Stimulated activated effector memory CD8-positive, alpha-beta T cell treated with anti-CD3 and anti-CD28 coated beads, Interleukin-12 subunit alpha, Interleukin-12 subunit beta, amount 100 ng/mL, for 72 hours (primary cell): ENCODE results near the gene SLC17A7.
"Not testable (repeated sequence)": the region's sequence is repeated elsewhere in the genome, so short reads cannot be mapped to it uniquely, and the experiment has no call there.

Source experiments
- ATAC-seq: fragments of 150-1000 bp; cut with Tn5 transposase; 2 replicates; pipeline ENCODE4 v1.10.0; 2021
- DNase-seq, 2 donors: peaks; one replicate each; pipeline ENCODE4 v3.0.0; 2021 to 2022; ENCODE audit warnings: low spot score in 2 of 2
- H3K27ac Mint-ChIP-seq: one replicate; pipeline ENCODE4 v1.8.0; 2022; ENCODE audit warnings: mild to moderate bottlenecking, mixed read lengths
- H3K36me3 Mint-ChIP-seq: one replicate; pipeline ENCODE4 v1.8.0; 2022; ENCODE audit warnings: mild to moderate bottlenecking, mixed read lengths
- H3K4me1 Mint-ChIP-seq: one replicate; pipeline ENCODE4 v1.8.0; 2022; ENCODE audit warnings: mixed read lengths
- H3K4me3 Mint-ChIP-seq: one replicate; pipeline ENCODE4 v1.8.0; 2022; ENCODE audit warnings: mild to moderate bottlenecking, mixed read lengths
- H3K9me3 Mint-ChIP-seq: one replicate; pipeline ENCODE4 v1.8.0; 2022; ENCODE audit warnings: mixed read lengths

Gene SLC17A7

GRCh38 chr19:49475191-49475917 is 34.0 kb upstream of the SLC17A7 start:
- Mint-ChIP-seq H3K27ac (peak overlapping the region; percentile 96), H3K36me3 (peaks cover 66% of the 10 kb centered on the region), H3K4me1 (peaks cover 50% of the 10 kb centered on the region), H3K9me3 (no peaks in the 10 kb centered on the region), H3K4me3 (peak overlapping the region; percentile 88)
- DNase-seq (no peak), ATAC-seq (no peak)

DNA sequence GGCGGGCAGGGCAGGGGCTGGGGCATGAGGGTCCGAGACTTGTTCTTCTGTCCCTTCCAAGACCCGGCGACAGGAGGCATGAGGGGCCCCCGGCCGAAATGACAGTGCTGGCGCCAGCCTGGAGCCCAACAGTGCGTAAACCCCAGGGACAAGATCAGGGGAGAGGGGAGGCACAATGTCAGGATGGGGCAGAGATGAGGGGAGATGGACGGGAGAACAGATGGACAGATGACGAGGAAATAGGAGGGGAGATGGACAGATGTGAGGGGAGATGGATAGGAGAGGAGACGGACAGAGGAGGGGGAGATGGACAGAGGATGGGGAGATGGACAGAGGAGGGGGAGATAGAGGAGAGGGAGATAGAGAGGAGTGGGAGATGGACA is 33.2 kb upstream of the SLC17A7 start:
- peaks cover 56% of the 10 kb centered on the region for H3K4me1 Mint-ChIP-seq
- no peak for DNase-seq

DNA sequence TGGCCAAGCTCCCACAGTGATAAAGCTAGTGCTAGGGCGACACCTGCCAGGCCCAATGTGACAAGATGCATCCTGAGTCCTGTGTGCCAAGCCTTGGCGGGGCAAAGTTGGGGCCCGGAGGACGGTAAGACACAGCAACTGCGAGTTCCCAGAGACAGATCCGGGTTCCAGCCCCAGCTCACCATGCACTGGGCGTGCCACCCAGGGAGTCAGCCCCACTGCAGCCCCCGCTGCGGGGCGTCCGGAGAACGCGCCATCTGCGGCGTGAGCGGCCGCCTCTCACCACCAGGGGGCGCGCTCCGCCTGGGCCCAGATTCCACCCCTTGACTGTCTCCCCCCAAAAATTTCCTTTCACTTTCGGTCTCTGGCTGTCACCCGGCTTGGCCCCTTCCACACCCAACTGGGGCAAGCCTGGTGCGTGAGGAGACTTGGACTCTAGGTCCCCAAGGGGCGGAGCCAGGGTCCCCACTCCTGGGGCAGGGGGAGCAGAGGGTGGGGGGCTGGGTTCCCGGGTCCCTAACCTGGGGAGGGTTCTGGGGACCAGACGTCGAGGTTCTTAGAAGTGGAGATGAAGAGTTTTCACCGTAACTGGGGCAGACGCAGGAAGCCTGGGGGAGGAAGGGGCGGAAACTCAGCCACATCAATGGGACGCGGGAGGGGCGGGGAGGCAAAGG is 32.7 kb upstream of the SLC17A7 start, which contains the start of gene FLT3LG:
TSS of gene FLT3LG (plus strand) at position 348 of the 674 bp plus-strand sequence. CDS start 425 bp downstream, outside the sequence.
- H3K9me3 Mint-ChIP-seq: no peaks in the 10 kb centered on the region
- peak; percentile 93 to 96 for DNase-seq
- peak within 1 kb of the TSS; percentile 96 for H3K27ac Mint-ChIP-seq
- H3K4me1 Mint-ChIP-seq: peaks cover 61% of the 10 kb centered on the region
- peak within 1 kb of the TSS; percentile 88 for H3K4me3 Mint-ChIP-seq
- ATAC-seq: peak; percentile 71
- peaks cover 63% of the 10 kb centered on the region for H3K36me3 Mint-ChIP-seq

More for the DNA sequence above, 33.2 kb upstream of the SLC17A7 start:
- H3K4me3 Mint-ChIP-seq: peak overlapping the region; percentile 88
- peak overlapping the region; percentile 96 for H3K27ac Mint-ChIP-seq
- H3K9me3 Mint-ChIP-seq: no peaks in the 10 kb centered on the region
- peaks cover 64% of the 10 kb centered on the region for H3K36me3 Mint-ChIP-seq
- no peak for ATAC-seq

GRCh38 chr19:49473501-49473867 is 32.2 kb upstream of the SLC17A7 start:
- Mint-ChIP-seq H3K4me1 (peaks cover 66% of the 10 kb centered on the region), H3K4me3 (peak overlapping the region; percentile 88)
- not testable (repeated sequence) for H3K9me3 Mint-ChIP-seq

DNA sequence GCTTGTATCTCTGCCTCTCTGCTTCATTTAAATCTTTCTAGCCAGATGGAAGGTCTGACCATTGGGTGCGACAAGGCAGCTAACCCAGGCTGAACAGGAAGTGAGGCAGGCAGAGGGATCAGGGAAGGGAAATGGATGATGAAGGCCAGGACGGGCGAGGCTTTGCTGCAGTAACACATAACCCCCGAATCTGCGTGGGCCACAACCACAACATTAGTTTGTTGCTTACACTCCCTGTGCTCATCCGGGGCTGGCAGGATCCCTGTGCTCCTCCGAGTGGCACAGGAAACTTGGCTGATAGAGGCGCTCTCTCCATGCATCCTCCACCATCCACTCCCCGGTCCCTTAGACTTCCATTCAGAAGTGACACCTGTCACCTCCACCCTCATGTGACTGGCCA is 31.6 kb upstream of the SLC17A7 start:
- peaks cover 61% of the 10 kb centered on the region for H3K36me3 Mint-ChIP-seq
- H3K4me3 Mint-ChIP-seq: peak overlapping the region; percentile 88
- H3K9me3 Mint-ChIP-seq: no peaks in the 10 kb centered on the region
- peak overlapping the region; percentile 96 for H3K27ac Mint-ChIP-seq
- DNase-seq: no peak
- ATAC-seq: no peak
- peaks cover 69% of the 10 kb centered on the region for H3K4me1 Mint-ChIP-seq

More at GRCh38 chr19:49473501-49473867, 32.2 kb upstream of the SLC17A7 start:
- not testable (repeated sequence) for ATAC-seq, DNase-seq
- Mint-ChIP-seq H3K36me3 (peaks cover 63% of the 10 kb centered on the region), H3K27ac (peak overlapping the region; percentile 96)

GRCh38 chr19:49470615-49470978 is 29.3 kb upstream of the SLC17A7 start:
- ATAC-seq (no peak), DNase-seq (no peak)
- Mint-ChIP-seq H3K4me3 (peak overlapping the region; percentile 72), H3K9me3 (no peaks in the 10 kb centered on the region), H3K27ac (peak overlapping the region; percentile 91), H3K4me1 (peaks cover 58% of the 10 kb centered on the region), H3K36me3 (peaks cover 38% of the 10 kb centered on the region)

DNA sequence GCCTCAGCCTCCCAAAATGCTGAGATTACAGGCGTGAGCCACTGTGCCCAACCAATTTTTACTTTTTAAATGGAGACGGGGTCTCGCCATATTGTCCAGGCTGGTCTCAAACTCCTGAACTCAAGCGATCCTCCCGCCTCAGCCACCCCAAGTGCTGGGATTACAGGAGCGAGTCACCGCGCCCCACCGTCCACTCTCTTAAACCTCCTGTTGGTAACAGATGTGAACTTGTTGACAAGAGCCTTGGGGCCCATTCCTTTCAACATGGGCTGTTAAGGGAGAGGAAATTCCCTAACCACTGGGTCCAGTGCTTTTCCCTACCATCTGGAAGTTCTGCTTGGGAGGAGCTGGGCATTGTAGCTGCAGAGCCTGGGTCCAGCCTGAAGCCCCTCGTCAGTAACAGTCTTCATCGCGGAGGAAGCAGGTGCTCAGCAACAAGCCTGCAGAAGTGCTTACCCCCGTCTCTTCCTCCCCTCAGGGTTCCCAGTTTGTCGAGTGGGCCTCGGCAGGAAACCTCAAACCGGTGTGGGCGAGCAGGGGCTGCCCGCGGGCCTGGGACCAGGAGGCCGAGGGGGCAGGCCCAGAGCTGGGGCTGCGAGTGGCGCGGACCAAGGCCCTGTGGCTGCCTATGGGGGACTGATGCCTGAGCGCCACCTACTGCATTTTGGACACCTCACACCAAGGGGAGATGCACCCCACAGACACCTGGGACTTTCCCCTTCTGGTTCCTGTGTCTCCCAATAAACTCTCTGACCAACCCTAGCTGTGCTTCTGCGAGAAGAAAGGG is 28.7 kb upstream of the SLC17A7 start:
- peaks cover 53% of the 10 kb centered on the region for H3K4me1 Mint-ChIP-seq
- ATAC-seq: peak; percentile 81
- H3K4me3 Mint-ChIP-seq: peak overlapping the region; percentile 72
- peaks cover 33% of the 10 kb centered on the region for H3K36me3 Mint-ChIP-seq
- peak overlapping the region; percentile 91 for H3K27ac Mint-ChIP-seq
- peak; percentile 84 to 95 for DNase-seq
- no peaks in the 10 kb centered on the region for H3K9me3 Mint-ChIP-seq

DNA sequence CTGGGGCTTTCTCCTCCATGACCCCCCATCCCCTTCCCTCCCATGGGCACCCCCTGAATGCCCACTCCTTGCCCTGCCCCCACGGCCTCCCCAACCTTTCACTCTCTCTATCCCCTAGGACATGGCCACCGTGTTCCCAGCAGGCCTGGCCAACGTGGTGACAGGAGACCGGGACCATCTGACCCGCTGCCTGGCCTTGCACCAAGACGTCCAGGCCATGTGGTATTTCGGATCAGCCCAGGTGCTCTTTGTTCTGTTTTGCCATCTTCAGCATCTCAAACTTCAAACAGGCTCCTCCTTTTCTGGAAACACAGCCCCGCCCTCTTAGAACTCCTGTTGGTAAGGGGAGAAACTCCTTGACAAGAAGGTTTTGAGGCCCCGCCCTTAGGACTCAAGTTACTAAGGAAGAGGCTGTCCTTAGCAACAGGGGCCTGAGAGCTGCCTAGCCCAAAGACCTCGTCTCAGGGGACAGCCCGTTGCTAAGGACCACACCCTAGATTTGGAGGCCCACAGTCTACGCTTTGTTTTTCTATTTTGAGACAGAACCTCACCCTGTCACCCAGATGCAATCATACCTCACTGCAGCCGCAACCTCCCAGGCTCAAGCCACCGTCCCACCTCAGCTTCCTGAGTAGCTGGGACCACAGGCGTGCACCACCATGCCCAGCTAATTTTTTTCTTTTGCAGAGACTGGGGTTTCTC is 27.6 kb upstream of the SLC17A7 start:
- DNase-seq (peak; percentile 65 to 89), ATAC-seq (peak; percentile 86)
- no peaks in the 10 kb centered on the region for H3K9me3 Mint-ChIP-seq
- peak overlapping the region; percentile 97 for H3K27ac Mint-ChIP-seq
- H3K4me1 Mint-ChIP-seq: peaks cover 44% of the 10 kb centered on the region
- peaks cover 27% of the 10 kb centered on the region for H3K36me3 Mint-ChIP-seq
- H3K4me3 Mint-ChIP-seq: peak overlapping the region; percentile 72

- peaks cover 27% of the 10 kb centered on the region for H3K36me3 Mint-ChIP-seq
- no peak for ATAC-seq
- peak overlapping the region; percentile 72 for H3K4me3 Mint-ChIP-seq
- peaks cover 40% of the 10 kb centered on the region for H3K4me1 Mint-ChIP-seq
- no peaks in the 10 kb centered on the region for H3K9me3 Mint-ChIP-seq
- H3K27ac Mint-ChIP-seq: peak overlapping the region; percentile 97
- DNase-seq: no peak
Measured at GRCh38 chr19:49468199-49468598, 26.9 kb upstream of the SLC17A7 start.

DNA sequence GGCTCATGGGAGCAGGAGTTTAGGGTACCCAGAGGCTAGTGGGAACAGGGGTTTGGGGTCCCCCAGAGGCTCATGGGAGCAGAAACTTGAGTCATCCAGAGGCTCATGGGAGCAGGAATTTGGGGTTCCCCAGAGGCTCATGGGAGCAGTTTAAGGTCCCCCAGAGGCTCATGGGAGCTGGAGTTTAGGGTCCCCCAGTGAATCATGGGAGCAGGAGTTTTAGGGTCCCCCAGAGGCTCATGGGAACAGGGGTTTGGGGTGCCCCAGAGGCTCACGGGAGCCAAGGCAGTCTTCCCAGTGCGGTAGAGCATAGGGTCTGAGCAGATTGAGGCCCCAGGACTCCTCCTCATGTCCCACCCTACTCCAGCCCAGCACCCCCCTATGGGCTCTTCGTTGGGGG is 24.0 kb upstream of the SLC17A7 start:
- H3K9me3 Mint-ChIP-seq: no peaks in the 10 kb centered on the region
- H3K27ac Mint-ChIP-seq: peak overlapping the region; percentile 81
- DNase-seq (no peak), ATAC-seq (no peak)
- H3K4me3 Mint-ChIP-seq: no peak overlapping the region
- peaks cover 32% of the 10 kb centered on the region for H3K36me3 Mint-ChIP-seq
- H3K4me1 Mint-ChIP-seq: peaks cover 19% of the 10 kb centered on the region

DNA sequence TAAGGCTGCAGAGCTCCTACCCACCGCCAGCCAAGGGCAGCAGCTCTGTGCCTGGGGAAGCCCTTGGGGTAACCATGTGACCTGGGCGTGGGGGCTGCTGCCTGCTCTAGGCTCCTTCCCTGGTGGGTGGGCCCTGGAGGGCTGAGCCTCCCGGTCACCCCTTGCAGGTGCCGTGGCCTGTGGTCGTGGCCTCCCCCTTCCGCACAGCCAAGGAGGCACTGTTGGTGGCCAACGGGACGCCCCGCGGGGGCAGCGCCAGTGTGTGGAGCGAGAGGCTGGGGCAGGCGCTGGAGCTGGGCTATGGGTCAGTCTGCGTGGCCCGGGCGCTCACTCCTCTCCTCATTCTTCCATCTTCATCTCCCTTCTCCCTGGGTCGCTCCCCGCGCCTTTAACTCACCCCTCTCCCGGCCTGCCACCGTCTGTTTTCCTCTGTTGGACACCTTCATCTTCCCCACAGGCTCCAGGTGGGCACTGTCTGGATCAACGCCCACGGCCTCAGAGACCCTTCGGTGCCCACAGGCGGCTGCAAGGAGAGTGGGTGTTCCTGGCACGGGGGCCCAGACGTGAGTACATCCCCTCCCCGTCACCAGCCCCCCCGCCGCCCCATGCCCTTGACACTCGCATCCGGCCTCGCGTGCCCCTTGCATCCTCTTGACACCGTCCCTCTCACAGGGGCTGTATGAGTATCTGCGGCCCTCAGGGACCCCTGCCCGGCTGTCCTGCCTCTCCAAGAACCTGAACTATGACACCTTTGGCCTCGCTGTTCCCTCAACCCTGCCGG is 22.8 kb upstream of the SLC17A7 start:
- H3K4me3 Mint-ChIP-seq: no peak overlapping the region
- peaks cover 35% of the 10 kb centered on the region for H3K36me3 Mint-ChIP-seq
- H3K4me1 Mint-ChIP-seq: peaks cover 10% of the 10 kb centered on the region
- H3K27ac Mint-ChIP-seq: peak overlapping the region; percentile 81
- no peaks in the 10 kb centered on the region for H3K9me3 Mint-ChIP-seq
- ATAC-seq (no peak), DNase-seq (no peak)

GRCh38 chr19:49462492-49462891 is 21.2 kb upstream of the SLC17A7 start:
- DNase-seq (no peak), ATAC-seq (no peak)
- Mint-ChIP-seq H3K4me1 (peaks cover 7% of the 10 kb centered on the region), H3K27ac (no peak overlapping the region), H3K4me3 (no peak overlapping the region), H3K36me3 (peaks cover 29% of the 10 kb centered on the region), H3K9me3 (no peaks in the 10 kb centered on the region)

DNA sequence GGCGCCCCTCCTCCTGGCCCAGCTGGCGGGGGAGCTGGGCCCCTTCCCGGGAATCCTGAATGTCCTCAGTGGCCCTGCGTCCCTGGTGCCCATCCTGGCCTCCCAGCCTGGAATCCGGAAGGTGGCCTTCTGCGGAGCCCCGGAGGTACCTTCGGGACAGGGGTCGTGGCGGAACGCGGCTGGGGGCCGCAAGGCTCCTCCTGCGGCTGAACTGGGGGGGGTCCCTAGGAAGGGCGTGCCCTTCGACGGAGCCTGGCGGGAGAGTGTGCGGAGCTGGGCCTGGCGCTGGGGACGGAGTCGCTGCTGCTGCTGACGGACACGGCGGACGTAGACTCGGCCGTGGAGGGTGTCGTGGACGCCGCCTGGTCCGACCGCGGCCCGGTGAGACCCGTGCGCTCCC is 20.3 kb upstream of the SLC17A7 start:
- H3K27ac Mint-ChIP-seq: no peak overlapping the region
- DNase-seq (no peak), ATAC-seq (no peak)
- peaks cover 38% of the 10 kb centered on the region for H3K36me3 Mint-ChIP-seq
- no peak overlapping the region for H3K4me3 Mint-ChIP-seq
- no peaks in the 10 kb centered on the region for H3K9me3 Mint-ChIP-seq
- peaks cover 15% of the 10 kb centered on the region for H3K4me1 Mint-ChIP-seq

DNA sequence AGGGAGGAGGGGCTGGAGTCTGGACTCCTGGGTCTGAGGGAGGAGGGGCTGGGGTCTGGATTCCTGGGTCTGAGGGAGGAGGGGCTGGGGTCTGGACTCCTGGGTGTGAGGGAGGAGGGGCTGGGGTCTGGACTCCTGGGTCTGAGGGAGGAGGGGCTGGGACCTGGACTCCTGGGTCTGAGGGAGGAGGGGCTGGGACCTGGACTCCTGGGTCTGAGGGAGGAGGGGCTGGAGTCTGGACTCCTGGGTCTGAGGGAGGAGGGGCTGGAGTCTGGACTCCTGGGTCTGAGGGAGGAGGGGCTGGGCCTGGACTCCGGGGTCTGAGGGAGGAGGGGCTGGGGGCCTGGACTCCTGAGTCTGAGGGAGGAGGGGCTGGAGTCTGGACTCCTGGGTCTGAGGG is 19.8 kb upstream of the SLC17A7 start:
- H3K27ac Mint-ChIP-seq, H3K9me3 Mint-ChIP-seq, DNase-seq, ATAC-seq, H3K4me3 Mint-ChIP-seq: not testable (repeated sequence)
- peaks cover 15% of the 10 kb centered on the region for H3K4me1 Mint-ChIP-seq
- peaks cover 41% of the 10 kb centered on the region for H3K36me3 Mint-ChIP-seq
